AG08395 (cell line): ENCODE results near the gene NCOA6.
A peak's percentile ranks its signal among the peaks of the same experiment; 100 is the strongest.
"Not testable (repeated sequence)": the region's sequence is repeated elsewhere in the genome, so short reads cannot be mapped to it uniquely, and the experiment has no call there.

Source experiments
- DNase-seq: peaks from one replicate; pipeline ENCODE4 v3.0.0; 2012; ENCODE audit warnings: mixed read lengths, low spot score

NCOA6 gene

DNA sequence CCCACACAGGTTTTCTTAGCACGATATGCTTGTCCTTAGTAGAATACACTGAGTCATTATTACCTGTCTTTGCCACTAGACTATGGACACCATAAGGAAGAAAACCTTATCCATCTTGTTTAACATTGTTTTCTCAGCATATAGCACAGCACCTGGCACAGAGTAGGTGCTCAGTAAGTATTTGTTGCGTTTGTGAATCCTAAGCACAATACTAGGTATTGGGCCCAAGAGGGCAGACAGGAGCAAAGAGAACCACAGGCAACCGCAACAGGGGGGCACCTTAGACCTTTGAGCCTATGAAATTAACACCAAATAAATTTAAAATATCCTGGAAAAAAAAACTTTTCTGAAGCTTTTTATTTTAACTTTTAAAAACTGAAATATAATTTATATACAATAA, 3.7 kb upstream of the NCOA6 start:
- DNase-seq, result no peak

DNA sequence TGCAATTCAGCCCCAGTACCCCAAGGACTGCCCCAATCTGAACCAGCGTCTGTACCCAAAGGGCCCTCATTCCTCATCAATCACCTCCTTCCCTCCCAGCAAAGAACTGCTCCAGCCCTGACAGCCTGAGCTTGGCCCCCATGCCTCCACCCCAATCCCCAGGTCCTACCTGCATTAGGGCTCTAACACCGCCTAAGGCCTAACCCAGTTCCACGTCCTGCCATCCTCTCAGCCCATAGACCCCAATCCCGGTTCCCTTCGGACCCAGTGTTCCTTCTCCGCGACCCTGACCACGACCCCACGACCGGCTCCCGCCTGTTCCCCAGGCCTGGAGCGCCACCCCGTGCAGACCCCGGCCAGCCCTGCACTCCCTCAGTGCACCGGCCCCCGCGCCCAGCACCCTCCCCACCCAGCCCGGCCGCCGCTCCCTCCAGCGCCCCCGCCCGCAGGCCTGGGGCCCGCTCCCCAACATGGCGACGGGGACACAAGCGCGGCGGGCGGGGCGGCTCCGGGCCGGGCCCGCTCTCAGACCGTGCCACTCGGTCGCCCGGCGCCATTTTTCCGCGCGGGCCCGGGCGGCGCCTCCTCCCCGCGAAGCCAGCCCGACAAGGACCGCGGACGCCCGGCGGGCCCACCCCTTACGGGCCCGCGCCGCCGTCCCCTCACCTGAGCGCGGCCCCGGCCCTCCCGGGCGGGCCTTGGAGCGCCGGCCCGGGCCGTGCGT, 483 bp downstream of the NCOA6 start:
- peak; percentile 62 for DNase-seq

DNA sequence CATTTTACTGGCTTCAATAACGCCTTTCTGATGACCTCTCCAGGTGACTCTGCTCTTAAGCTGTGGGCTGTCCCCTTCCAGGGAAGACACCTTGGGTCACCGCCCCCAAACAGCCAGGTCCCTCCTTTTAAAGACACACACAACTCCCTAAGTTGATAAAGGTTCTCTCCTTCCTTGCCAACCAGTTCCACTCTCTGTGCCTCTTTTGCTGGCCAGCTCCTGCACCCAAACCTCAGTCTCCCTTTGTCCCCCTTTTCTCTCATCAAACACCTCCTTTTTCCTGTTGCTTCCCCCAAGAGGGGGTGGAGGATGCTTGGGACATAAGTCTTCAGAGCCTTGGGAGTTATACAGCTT, 1.0 kb downstream of the NCOA6 start:
- DNase-seq, result peak; percentile 61

DNA sequence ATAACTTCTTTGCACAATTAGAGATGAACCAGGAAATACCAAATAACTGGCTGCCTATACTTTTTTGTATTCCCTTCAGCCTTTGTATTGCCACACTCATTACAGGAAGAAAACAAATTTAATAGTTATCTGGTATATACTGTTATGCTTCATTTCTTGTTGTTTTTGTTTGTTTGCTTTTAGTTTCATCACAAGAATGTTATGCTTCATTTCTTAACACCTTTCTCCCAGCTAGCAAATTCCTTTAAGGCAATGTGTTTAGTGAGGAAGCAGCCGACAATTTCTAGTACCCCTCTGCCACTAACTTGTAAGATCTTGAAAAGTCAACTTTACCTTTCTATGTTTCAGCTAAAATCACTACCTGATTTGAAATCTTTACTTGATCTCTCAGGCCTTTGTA, 1.4 kb downstream of the NCOA6 start:
- no peak for DNase-seq

DNA sequence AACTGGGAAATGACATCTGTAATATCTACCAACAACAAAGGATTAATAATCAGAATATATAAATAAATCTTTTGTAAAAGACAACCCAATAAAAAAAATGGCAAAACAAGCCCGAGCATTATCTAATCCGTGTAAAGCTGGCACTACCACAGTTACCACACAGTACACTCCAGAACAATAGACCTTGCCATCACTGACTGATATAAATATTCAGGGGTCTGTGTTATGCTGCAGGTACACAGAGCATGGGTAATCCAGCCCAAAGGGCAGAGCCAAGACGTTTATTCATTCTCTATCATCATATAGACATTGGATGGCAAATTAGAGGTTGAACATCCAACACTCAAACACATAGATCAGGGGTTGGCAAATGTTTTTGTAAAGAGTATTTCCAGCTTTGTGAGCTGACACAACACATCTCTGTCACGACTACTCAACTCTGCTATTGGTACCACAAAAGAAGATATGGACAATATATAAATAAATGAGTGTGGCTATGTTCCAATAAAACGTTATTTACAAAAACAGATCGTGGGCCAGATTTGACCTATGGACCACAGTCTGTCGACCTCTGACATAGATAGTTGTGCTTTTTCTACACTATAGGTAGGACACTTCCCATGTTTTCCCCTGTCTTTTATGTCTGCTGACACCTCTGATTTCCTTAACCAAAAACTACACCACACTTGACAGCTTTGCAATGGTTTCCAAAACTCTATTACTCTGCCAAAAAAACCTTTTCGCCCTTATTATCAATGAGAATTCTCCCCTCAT, 4.5 kb downstream of the NCOA6 start:
- no peak for DNase-seq

DNA sequence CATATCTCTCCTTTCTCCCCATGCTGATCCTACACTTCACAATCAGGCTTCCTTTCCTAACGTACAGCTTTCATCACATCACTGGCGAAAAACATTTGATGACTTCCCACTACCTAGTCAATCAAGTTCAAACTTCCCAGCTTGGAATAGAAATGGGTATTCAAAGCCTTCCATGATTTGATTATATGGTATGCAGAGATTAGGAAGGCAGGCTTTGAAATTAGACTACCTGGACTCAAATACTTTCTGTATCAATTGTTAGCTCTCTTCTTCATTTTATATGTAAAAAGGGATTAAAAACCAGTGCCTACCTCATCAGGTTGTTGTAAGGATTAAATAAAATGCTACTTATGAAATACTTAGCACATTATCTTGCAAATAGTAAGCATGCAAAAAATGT, 7.7 kb downstream of the NCOA6 start:
- DNase-seq, result no peak

DNA sequence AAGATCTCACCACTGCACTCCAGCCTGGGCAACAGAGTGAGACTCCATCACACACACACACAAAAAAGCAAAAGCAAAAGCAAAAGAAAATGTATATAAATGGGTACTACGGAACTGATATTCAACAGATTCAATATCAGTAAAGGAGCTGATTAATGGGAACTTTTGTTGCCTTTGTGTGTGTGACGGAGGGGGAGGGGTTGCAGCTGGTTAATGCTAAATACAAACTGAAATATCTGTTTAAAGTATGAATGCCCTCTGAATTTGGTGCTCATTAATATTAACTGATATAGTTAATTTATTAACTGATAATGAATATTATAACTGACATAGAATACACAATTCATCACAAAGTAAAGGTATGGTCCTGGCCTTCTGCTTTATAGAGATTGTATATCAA, 8.4 kb downstream of the NCOA6 start:
- DNase-seq, result no peak

DNA sequence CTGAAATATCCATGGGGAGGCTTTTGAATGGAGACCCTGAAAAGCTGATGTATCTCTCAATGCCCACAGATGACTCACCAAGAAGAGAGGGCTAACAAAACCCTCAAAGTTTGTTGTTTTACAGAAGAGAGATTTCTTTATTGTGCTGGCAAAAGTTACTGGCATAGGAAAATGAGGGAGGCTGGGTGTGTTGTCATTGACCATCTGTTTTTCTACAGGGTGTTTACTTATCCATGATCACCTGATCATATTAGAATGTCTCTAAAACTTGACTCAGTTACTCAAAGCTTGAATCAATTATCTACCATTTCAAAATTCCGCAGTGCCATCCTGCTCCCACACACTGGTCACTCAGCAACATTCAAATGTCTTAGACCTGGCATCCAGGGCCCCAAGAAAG, 9.8 kb downstream of the NCOA6 start:
- peak; percentile 34 for DNase-seq

DNA sequence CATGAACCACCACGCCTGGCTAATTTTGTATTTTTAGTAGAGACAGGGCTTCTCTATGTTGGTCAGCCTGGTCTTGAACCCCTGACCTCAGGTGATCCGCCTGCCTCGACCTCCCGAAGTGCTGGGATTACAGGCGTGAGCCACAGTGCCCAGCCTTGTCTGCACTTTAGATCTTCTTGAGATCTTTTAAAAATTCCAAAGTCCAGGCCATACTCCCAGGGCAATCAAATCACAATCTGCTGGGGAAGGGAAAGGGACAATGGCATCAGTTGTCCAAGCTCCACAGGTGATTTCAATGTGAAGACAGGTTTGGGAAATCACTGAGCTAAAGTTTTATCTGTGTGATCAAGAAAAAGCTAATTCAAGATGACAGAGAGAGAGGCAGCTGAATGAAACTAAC, 16.9 kb downstream of the NCOA6 start:
- no peak for DNase-seq

DNA sequence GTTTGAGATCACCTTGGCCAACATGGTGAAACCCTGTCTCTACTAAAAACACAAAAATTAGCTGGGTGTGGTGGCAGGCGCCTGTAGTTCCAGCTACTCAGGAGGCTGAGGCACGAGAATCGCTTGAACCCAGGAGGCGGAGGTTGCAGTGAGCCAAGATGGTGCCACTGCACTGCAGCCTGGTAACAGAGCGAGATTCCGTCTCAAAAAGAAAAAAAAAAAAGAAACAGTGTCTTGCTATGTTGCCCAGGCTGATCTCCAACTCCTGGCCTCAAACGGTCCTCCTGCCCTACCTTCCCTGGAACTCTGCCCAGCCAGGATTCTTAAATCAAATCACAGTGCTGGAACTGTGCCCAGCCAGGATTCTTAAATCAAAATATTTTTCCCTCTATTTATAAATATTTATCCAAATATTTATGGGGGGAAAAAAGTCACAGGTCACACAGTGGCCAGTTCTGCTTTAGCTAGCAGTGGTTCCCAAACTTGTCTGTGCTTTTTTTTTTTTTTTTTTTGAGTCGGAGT, 17.4 kb downstream of the NCOA6 start:
- DNase-seq, result not testable (repeated sequence)

DNA sequence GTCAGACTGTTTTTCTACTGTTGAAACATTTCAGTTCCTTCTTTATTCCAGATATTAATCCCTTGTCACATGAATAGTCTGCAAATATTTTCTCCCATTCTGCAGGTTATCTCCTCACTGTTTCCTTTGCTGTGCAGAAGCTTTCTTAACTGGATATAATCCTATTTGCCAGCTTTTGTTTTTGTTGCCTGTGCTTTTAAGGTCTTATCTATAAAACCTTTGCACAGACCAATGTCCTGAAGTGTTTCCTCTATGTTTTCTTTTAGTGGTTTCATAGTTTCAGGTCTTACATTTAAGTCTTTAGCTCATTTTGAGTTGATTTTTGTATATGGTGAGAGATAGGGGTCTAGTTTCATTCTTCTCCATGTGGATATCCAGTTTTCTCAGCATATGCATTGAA, 19.2 kb downstream of the NCOA6 start:
- DNase-seq, result no peak

DNA sequence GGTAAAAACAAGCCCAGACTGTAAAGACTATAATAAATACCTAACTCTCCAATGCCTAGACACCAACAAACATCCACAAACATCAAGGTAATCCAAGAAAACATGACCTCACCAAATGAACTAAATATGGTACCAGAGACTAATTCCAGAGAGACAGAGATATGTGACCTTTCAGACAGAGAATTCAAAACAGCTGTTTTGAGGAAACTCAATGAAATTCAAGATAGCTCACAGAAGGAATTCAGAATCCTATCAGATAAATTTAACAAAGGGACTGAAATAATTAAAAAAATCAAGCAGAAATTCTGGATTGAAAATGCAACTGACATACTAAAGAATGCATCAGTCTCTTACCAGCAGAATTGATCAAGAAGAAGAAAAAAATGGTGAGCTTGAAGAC, 26.6 kb downstream of the NCOA6 start:
- DNase-seq, result no peak

DNA sequence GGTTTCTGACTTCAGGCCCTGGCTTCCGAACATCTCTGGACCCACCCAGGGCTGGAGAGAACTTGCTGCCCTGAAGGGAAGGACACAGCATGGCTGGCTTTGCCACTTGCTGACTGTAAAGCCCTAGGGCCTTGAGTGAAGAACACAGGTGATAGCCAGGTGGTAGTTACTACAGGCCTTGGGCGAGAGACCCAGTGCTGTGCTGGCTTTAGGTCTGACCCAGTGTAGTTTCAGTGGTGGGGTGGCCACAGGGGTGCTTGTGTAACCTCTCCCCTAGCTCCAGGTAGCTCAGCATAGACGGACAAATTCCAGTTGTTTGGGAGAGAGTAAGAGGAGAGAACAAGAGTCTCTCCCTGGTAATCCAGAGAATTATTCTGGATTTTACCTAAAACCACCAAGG, 27.1 kb downstream of the NCOA6 start:
- DNase-seq, result no peak

DNA sequence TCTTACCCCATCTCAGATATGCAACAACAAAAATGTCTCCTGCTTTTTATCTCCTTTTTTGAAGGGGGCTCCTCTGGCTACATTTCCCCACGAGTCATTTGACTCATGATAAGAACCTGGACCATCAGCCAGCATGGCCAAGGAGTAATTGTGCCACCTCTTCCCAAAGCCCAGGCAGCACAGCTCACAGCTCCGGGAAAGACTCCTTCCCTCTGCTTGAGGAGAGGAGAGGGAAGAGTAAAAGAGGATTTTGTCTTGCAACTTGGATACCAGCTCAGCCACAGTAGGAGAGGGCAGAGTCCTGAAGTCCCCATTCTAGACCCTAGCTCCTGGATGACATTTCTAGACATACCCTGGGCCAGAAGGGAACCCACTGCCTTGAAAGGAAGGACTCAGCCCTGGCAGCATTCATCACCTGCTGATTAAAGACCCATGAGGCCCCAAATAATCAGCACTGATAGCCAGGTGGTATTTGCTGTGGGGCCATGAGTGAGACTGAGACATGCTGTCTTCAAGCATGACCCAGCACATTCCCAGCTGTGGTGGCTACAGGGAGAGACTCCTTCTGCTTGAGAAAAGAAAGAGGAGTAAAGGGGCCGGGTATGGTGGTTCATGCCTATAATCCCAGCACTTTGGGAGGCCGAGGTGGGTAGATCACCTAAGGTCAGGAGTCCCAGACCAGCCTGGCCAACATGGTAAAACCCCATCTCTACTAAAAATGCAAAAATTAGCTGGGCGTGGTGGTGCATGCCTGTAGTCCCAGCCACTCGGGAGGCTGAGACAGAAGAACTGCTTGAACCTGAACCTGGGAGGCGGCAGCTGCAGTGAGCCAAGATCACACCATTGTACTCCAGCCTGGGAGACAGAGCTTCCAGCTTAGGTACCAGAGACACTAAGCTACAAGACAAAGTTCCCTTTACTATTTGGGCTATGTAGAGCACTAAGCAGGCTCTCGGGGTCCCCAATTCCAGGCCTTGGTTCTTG, 28.1 kb downstream of the NCOA6 start:
- DNase-seq, result no peak

DNA sequence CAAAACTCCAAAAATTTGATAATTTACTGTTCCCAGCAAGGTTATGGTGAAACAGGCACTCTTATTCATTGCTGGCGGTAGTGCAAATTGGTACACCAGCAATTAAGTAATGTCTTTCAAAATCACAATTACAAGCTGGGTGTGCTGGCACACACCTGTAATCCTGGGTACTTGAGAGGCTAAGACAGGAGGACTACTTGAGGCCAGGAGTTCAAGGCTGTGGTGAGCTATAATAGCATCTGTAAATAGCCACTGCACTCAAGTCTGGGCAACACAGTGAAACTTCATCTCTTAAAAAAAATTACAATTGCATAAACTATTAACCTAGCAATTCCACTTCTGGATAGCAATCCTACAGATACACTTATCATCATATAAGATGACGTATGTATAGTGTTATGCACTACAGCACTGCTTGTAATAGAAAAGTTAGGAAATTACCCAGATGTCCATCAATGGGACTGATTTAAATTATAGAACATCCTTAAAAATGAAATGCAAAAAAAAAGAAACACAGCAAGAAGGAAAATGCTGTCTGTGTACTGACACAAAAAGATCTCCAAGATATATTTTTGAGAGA, 31.4 kb downstream of the NCOA6 start:
- no peak for DNase-seq

DNA sequence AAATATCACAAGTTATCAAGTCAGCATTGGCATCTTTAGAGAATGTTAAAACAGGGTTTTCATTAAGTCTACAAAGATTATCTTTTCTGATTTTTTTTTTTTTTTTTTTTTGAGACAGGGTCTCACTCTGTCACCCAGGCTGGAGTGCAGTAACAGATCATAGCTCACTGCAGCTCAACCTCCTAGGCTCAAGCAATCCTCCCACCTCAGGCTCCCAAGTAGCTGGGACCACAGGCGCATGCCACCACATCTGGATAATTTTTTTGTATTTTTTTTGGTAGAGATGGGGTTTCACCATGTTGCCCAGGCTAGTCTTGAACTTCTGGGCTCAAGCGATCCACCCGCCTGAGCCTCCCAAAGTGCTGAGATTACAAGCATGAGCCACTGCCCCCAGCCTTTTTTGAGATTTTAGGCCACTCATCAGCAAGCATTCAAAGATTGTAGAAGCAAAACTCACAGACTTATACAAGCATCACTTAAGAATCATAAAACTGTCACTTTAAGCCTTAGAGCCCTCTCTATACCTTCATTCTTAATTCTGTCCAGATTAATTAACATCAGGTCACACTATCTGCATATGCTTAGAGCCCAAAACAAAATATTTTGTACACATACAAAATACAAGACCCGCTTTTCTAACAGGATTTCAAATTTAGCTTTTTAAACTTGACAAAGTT, 32.6 kb downstream of the NCOA6 start:
- DNase-seq, result no peak

DNA sequence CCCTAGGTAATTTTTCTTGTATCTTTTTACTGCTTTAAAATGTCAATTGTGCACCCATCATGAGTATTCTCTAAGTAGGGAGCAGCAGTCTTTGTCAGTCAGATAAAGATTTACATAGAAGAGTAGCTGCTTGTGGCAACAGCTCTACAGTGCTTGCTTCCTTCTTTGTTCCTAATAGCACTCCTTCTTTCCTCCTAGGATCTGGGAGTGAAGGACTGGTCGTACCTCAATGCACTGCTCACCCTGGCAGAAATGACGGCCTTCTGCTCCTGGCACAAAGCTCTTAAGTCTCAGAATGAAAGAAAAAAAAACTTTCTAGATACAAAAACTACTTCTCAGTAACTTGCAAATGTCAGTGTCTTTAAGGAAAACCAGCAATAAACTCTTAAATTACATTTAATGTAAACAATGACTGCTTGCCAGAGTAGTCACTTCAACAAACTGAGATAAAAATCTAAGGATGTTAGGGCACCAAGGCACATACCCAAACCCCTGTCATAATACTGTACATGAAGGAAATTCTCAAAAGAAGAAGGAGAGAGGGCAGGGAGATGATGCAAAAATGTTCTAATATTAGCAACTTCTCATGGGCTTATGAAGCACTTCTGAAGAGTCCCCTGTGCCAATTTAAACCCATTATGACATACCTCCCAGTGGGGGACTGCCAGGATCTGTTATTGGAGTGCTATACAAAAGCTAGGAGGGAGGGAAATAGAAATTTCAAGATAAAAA, 34.0 kb downstream of the NCOA6 start:
- peak; percentile 46 for DNase-seq

DNA sequence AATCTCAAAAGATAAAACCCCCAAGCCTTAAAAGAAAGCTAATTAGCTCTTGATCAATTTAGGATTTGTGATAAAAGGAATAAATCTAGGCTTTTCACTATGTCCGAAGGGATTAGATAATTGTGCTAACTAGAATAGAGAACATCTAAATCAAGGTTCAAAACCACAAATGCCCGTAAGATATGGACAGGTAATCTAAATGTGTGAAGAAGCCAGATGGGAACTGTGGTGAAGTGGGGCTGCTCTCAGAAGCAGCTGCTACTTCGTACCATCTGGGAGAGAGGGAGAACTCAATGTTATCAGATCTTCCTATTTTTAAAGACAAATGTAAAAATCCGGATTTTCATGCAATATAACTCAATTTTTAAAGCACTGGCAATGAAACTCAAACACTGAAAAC, 44.2 kb downstream of the NCOA6 start:
- DNase-seq, result no peak

DNA sequence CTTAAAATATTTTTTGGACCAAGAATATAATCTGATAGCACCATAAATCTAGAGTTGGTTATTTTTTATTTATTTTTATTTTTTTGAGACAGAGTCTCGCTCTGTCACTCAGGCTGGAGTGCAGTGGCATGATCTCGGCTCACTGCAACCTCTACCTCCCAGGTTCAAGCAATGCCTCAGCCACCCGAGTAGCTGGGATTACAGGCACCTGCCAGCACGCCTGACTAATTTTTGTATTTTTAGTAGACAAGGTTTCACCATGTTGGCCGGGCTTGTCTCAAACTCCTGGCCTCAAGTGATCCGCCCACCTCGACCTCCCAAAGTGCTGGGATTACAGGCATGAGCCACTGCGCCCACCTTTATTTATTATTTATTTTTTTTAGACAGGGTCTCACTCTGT, 45.2 kb downstream of the NCOA6 start:
- not testable (repeated sequence) for DNase-seq

DNA sequence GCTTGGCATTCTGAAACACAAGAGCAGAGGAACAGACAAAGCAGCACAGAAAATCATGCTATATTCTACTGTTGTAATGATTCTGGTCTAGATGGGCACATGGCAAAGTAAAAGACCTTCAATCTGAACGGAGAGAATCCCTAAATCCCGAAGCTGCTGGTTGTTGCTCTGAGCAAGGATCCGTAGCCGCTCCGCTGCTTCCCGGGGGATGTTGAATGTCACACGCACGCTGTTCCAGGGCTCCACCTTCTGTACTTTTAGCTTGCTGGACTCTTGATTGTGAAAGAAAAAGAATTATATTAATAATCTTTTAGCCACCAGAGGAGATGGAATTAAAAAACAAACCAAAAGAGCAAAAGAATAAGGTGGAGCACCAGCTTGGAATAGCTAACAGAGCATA, 49.3 kb downstream of the NCOA6 start:
- DNase-seq, result no peak

DNA sequence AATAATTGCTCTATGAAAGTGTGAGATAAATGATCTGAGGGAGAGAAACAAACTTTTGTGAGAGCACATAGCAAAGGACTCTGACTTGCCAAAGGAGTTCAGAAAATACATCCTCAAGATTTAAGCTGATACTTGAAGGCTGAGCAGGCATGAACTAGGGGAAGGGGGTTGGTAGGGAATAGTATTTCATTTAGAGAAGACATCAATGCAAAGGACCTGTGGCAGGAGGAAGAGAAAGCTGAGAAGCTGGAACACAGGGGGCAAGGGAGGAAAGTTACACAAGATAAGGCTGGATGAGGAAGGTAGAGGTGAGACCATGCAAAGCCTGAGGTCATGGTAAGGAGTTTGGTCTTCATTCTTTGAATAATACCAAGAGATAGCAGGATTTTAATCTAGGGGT, 50.6 kb downstream of the NCOA6 start:
- no peak for DNase-seq
